ENCODE results near the gene ZMIZ1.

ZMIZ1 gene

DNA sequence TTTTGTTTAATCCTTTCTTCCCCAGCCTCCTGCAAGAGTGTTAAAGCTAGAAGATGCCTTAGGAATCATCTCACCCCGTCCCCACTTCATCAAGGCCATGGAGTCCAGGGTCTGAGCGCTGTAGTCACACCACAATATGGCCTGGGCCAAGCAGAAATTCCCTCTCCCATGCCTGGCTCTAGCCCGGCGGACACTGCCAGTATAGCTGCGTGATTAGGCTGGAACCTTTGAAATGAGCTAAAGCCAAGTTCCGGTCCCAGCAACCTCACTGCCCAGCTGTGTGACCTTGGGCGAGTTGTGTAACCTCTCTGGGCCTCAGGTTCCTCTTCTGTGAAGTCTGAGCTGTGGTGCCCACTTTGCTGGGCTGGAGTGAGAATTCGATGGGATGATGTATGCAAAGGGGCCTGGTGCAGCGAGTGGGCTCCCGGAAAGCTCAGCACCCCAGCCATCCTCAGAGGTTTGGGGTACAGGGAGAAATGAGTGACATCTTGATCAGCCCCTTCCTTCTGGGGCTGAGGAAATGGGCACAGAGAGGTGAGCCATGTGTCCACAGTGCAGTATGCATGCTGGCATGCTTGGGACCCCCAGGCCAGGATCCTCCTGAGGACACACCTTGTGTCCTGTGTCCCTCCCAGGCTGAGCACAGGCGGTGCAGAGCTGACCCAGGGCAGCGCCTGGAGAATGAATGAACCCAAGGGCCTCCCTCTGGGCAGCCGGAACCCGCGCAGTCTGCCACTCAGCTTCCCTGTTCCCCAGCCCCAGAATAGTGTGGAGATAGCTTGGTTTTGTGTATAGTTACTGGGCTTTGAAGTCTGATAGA is 118.6 kb downstream of the ZMIZ1 start:
- DNase-seq (ENCODE audit: low read depth): no peak

DNA sequence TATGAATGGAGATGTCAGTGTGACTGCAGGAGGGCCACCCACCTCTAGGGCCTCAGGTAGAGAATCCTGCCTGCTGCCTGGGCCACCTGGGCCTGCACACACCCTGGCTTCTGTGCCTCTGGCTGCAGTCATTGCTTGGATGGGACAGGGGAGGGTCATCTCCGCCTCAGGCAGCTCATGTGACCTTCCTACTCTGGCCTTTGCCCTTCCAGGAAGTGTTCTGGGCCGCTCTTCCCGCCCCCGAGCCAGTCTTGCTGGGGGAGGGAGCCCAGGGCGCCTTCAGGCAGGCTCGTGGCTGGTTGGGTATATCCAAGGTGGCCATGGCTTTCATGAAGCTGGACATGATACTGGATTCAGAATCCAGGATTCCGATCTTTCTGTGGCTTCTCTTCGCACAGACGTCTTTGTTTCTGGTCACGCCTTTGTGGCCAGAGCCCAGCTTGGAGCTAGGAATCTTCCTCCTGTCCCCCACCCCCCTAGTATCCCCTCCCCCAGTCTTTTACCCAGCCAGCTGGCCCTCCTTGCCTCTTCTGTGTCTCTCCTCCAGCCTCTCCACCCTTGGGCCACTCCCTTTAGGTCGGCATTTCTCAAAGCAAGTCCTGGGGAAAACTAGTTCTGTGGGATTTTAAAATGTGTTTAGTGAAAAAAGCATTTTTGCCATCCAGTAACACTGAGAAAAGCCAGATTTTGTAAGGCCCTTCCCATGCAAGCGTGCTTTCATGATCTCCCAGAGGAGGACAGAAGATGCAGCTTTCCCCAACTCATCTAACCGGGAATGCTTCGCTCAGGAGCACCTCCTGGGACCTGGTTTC is 119.6 kb downstream of the ZMIZ1 start:
- no peak for DNase-seq (ENCODE audit: low read depth)

- no peak for DNase-seq (ENCODE audit: low read depth)
These were observed 120.4 kb downstream of the ZMIZ1 start for GRCh38 chr10:79189181-79189580.

DNA sequence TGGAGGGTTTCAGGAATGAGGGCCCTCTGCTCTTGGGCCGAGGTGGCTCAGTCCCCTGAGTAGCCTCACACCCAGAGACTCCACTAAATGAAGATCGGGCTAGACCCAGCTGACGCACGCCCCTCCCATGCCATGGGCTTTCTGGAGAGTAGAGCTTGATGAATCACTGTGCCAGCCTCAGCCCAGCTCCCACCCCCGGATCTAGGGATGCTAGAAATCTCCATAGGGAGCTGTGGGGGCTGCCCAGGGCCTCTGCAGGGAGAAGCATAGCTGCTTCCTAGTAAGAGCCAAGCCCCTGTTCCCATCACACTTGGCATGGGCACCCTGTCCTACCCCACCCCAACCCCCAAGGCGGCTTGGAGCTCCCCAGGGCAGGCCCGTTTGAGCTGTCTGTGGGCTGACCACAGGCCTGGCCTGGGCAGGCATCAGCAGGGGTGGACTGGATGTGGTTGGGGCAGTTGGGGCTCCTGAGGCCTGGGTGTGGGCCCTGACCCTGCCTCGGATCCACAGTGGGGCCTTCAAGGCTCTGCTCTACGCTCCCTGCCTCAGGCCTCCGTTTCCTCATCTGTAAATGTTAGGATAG is 121.2 kb downstream of the ZMIZ1 start:
- no peak for DNase-seq (ENCODE audit: low read depth)

DNA sequence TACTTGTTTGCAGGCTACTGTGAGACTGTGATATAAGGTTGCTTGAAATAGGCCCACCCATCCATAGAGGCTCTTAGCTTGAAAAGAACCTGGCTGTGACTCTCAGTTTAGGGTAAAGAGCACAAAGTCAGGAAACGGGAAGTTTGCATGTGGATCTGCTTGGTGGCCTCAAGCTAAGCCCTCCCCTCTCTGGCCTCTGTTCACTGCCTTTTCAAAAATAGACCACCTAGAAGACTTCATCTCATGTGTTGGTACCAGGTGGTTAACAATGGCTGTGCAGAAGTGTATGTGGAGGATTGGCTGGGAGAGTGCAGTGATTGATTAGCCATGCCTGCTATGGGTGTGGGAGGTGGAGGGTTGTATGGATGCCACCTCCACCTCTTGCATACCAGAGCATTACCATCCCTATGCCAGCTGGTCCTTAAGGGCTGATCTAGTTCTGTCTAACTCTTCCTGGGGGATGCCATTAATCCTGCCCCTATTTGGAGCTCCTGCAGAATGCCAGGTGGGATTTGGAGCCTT is 122.0 kb downstream of the ZMIZ1 start:
- no peak for DNase-seq (ENCODE audit: low read depth)

DNA sequence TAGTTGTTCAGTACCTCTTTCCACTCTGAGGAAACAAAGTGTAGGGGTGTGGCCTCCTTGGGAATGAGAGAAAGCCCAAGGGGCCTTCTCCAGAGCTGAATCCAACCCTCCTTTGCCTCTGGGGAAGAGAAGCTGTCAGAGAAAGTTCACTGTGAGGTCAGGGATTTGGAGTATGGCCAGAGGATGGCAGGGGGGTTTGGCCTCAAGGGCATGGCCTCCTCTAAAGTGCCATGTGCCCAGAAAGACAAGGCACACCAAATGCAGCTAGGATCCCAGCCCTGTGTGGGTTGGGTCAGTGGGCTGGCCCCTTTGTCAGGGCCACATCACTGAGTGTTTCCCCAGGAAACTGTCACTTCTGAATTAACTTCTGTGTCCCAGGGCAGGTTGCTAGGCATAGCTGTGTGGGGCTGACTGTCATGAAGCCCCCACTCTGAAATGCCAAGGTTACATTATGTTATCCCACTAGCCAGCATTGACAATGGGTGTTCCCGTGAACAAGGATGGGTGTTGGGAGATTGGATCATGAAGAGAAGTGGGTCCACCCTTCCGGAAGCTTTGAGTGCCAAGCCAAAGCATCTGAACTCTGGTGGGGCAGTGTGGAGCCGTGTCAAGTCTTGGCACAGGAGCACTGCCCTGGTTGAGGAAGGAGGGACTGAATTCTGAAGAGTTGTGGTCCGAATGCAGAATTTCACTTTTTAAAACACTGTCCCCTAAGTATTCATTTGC is 123.3 kb downstream of the ZMIZ1 start:
- DNase-seq (ENCODE audit: low read depth): no peak

DNA sequence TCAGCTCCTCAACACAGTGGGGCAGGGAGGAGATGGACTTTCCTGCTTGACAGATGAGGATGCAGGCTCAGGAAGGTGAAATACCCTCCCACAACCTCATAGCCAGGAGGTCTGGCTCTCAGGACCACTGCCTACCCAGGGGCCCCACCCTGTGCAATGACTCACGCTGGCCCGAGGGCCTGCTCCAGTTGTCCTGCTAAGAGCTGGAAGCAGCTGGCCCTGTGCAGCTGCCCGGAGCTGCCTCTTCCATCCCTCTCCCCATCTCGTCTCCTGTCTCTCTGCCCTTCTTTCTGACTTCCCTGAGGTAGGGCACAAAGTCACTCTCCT is 123.9 kb downstream of the ZMIZ1 start:
- no peak for DNase-seq (ENCODE audit: low read depth)

- no peak for DNase-seq (ENCODE audit: low read depth)
These were observed 125.1 kb downstream of the ZMIZ1 start for GRCh38 chr10:79193694-79194382.

GRCh38 chr10:79195091-79195923 is 126.5 kb downstream of the ZMIZ1 start:
- DNase-seq (ENCODE audit: low read depth): peak; percentile 40

DNA sequence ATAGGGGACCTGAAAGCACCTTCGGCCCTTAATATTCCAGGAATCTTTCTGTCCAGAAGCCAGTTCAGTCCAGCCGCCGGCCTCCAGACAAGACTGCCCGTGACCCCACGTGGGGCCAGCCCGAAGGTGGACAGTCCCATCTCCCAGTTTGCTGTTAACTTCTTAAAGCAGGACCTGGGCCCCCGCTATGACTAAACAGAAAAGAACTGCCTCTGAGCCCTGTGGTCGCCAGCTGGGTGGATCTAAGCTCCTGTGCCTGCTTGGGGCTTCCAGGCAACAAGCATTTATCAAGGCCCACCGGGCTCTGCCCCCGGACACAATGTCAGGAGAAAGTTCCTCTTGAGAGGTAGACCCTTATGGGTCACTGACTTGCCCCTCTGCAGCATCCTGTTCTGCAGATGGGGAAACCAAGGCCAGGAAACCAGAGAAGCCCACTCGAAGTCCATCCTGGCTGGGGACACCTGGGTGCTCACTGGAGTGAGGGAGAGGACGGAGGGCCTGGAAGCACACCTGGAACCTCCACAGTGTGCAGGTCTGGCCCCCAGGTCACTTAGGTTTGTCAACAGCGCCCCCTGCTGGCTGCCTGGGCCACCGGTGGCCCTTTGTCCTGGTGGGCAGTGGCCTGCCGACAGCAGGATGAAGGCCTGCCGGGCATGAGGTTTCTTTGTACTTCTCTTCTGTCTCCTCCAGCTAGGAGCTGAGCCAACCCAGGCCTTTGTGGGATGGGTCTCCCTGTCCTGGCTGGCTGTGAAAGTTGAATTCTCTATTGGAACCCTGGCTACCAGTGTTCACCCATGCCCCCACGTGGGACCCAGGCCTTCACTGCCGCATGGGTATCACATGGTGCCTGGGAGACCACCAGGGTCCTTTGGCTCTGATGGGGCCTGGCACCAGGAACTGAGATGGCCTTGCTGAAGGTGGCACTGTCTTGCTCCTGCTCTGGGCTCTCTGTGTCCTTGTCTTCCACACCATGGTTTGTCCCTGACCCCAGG is 128.0 kb downstream of the ZMIZ1 start:
- no peak for DNase-seq (ENCODE audit: low read depth)

- DNase-seq (ENCODE audit: low read depth): no peak
These were observed 128.8 kb downstream of the ZMIZ1 start for GRCh38 chr10:79197558-79197957.

DNA sequence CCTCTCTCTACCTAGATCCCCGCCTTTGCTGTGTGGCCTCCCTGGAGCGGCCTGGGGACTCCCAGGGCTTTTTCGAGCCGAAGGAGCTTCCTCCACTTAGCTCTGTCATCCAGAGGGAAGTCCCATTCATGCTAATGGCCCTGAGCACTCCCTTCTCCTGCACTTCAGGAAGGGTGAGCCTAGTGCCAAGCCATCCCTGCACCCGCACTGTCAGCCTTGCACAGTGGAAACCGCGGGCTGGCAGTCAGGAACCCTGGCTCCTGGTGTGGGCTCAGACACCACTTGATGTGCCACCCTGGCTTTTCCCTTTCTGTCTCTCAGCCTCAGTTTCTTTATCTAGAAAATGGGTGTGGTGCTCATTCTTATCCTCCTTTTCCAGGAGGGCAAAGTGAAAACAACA is 131.6 kb downstream of the ZMIZ1 start:
- DNase-seq (ENCODE audit: low read depth): no peak

DNA sequence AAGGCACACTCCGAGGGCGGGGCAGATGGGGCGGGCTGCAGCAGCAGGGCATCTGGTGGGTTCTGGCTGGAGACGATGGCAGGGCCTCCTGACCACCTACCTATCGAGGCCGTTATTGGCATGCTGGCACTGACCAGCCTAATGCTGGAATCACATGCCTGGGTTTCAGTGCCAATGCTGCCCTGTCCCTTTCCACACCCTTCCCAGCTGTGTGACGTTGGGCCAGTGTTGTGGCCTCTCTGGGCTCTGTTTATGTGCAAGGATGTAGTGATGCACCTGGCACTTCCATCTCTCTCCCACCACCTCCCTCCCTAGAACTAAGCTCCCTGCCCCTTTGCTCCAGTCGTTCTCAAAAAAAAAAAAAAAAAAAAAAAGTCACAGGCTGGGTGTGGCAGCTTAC is 132.9 kb downstream of the ZMIZ1 start:
- DNase-seq (ENCODE audit: low read depth): no peak

DNA sequence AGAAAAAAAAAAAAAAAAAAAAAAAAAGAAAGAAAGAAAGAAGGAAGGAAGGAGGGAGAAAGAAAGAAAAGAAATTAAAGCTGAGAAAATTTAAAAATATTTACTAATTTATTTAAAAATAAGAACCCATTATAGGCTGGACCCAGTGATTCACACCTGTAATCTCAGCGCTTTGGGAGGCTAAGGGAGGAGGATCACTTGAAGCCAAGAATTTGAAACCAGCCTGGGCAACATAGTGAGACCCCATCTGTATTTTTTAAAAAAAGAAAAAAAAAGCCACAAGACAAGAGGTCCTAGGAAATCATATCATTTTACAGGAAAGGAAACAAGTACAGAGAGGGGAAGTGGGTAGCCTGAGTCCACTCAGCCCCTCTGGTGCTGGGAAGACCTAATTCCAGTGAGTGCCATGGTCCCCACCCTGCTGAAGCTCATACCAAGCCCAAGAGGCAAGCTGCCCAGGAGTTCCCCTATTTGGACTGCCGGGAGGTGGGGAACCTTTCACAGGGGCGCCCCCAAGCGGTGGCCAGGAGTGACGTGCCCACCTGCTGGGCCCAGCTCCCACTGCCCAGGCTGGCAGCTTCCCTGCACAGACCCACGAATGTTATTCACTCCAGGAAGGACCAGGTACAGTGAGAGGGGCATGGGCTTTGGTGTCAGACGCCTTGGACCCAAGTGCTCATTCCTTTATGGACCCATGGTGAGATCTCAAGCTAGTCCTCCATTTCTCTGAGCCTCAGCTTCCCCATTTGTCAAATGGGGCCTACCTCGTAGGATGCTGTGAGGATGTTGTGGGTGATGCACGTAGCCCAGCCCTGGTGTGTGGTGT is 133.6 kb downstream of the ZMIZ1 start:
- DNase-seq (ENCODE audit: low read depth): no peak

GRCh38 chr10:79203014-79203644 is 134.4 kb downstream of the ZMIZ1 start:
- no peak for DNase-seq (ENCODE audit: low read depth)

GRCh38 chr10:79203833-79204232 is 135.1 kb downstream of the ZMIZ1 start:
- DNase-seq (ENCODE audit: low read depth): no peak

GRCh38 chr10:79206300-79207095 is 137.7 kb downstream of the ZMIZ1 start:
- DNase-seq (ENCODE audit: low read depth): no peak

- no peak for DNase-seq (ENCODE audit: low read depth)
These were observed 138.3 kb downstream of the ZMIZ1 start for GRCh38 chr10:79207096-79207357.

All from non-pigmented ciliary epithelial cell (primary cell).